CD4-positive, alpha-beta T cell treated with Interleukin-12 subunit alpha and Interleukin-12 subunit beta, for 1 hour (primary cell): Measurements from ENCODE around the gene ALG3.

ENCODE experiments used
- DNase-seq: peaks from one replicate; pipeline ENCODE4 v3.0.0-alpha.2; 2020

ALG3 gene

DNA sequence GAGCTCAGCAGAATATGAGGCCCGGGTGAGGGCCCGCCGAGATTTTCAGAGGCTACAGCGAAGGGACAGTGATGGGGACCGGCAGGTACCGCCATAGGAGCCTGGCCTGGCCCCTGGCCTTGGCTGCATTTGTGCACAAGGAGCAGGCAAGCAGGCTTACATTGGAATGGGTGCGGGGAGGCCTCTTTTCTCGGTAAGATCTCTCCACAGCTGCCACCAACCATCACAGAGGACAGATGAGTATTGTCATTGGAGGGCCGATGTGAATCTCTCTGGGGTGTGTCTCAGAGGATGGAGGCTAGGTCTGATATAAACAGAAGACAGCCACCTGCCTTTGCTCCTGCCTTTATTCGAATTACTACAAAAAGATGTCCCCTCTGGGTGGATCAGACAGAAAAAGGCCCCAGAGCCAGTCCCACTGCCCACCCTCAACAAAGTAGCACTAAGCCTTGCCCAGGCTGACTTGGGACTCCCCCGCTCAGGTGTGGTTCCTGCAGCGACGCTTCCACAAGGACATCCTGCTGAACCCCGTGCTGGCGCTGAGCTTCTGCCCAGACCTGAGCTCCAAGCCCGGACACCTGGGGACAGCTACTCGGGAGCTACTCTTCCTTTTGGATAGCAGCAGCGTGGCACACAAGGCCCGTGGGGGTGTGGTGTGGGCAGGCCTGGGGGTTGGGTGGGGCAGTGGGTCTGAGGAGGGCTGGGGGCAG, 13.9 kb downstream of the ALG3 start:
- DNase-seq = no peak

DNA sequence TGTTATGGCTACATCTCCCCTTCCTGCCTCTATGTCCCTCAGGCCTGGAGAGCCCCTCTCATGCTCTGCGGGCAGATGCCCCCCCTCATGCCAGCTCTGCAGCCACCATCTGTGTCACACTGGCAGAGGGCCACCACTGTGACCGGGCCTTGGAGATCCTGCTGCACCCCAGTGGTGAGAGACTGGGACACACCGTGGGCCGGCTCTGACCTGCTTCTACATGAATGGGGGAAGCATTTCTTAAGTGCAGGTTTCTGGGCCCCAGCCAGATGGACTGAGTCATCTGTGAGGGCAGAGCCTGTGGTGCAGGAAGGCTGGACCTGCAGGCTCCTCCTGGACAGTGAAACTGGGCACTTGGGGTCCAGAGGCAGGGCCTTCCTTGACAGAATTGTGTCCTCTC, 14.5 kb downstream of the ALG3 start:
- no peak for DNase-seq

DNA sequence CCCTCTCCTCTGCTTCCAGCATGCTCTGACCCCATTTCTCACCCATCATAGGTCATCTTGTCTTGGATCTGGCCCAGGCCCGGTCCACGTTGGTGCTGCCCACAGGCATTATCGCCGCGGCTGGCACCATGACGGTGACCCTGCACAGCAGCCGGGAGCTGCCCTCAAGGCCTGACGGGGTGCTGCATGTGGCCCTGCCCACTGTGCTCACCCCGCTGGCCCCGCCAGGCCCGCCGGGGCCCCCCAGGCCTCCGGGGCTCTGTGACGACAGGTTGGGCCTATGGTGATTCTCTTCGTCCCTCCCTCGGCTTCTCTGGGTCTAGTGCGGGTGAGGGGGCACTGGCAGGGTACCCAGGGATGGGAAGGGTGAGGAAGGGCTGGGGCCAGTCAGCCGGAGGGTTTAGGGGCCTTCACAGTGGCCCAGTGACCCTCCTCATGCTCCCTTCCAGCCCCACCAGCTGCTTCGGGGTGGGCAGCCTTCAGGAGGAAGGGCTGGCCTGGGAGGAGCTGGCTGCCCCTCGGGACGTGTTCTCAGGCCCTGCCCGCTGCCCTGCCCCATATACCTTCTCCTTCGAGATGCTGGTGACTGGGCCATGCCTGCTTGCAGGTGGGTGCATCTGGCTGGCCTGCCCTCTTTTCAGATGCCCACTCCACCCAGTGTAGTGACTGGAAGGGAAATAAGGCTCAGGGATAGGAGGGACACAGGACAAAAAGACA, 15.5 kb downstream of the ALG3 start:
- no peak for DNase-seq

DNA sequence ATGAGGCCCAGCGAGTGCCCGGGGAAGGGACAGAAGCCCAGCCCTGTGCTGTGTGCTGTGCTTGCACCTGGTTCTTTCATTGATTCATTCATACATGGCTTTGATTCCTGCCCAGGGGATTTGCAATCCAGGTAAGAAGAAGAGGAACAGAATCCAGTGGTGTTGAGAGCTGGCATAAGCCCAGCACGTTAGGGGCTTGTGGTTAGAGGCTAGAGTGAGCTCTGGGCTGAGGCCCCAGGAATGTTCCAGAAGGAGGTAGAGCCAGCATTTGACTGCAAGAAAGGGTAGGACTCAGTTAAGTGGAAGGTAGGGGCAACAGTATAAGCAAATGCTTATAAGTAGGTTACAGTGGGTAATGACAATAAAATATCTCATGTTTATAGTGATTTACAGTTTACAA, 17.1 kb downstream of the ALG3 start:
- no peak for DNase-seq

DNA sequence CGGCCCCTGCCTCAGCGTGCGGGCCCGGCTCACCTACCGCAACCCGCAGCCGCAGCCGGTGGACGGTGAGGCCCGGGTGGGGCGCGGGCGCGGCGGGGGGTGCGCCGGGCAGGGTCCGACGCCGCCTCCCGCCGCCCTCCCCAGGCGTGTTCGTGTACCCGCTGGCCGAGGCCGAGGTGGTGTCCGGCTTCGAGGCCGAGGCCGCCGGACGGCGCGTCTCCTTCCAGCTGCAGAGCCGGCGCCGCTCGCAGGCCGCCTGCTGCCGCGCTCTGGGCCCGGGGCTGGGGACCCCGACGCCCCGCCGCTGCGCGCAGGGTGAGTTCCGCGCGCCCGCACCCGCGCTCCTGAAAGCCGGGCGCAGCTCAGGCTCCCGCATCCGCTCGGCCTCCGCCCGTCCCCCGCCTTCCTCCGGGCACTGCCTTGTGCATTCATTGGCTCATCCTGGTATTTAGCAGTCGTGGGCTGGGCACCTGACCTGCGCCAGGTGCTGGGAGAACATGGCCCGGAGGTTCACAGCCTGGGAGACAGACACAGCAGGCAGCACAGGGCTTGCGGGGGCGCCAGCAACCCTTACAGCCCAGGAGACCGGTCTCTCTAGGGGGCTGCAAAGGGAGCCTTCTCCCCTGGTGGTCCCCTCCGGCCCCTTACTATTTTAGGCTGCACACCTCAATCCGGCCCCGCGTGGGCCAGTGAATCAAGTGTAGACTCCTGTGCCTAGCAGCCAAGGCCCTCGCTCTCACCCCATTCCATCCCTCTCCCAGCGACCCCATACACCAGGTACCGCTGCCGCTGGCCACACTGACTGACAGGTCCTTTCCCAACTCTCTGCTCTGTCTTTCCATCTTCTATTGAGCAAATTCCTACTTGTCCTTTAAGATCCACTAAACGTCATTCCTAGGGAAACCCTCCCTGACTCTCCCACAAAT, 17.9 kb downstream of the ALG3 start:
- no peak for DNase-seq

DNA sequence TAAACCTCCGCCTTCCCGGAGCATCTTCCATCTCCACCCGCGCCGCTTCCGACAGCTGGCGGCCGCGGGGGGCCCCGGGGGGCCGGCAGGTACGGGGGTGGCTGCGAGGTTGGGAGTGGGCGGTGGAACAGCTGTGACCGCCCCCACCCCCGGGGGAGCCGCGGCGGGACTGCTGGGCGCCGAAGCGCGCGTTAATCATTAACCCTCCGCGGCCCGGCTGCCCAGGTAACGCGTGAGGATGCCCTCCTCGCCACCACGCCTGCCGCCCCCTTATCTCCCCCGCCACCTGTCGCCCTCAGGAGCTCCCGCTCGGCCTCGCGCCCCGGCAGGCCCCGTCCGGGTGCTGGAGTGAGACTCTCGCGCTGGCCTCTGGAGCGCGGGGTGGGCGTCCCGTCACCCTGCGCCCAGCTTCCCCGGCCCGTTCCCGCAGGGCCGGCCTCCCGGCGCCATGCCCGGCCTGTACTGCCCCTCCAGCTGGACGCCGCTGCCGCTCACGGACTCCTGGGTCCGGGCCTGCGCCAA, 18.6 kb downstream of the ALG3 start:
- DNase-seq = no peak

DNA sequence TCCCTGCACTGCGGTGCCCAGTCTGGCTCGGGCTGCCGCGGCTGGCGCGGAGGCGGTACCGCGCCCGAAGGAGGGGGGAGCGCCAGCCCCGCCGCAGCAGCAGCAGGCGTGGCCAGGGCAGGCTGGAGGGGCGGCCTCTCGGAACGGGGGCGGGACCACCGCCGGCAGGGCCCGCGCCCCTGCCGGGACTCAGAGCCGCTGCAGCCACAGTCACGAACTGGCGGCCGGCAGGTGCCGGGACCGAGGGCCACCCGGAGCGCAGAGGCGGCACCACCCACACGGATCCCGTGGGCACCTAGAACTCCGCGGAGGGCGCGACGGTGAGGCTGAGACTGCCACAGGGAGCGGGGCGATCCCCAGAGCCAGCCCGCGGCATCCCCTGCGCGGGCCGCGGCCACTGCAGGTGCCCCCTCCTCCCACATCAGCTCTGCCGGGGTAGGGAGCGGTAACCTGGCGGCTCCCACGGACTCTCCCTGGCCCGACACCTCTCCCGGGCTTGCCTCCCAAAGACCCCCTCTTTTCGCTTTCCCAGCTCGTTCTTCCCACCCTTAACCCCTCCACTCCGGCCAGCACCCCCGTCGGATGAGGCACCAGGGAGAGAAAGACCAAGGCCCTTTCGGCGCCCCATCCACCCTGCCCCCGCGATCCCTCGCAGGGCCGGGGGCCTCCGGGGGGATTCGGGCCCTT, 19.2 kb downstream of the ALG3 start, which contains the start of gene VWA5B2:
Gene VWA5B2 (plus strand): TSS at position 192 of the 687 bp plus-strand sequence. CDS start 944 bp downstream, outside the sequence.
- DNase-seq = peak; percentile 82

DNA sequence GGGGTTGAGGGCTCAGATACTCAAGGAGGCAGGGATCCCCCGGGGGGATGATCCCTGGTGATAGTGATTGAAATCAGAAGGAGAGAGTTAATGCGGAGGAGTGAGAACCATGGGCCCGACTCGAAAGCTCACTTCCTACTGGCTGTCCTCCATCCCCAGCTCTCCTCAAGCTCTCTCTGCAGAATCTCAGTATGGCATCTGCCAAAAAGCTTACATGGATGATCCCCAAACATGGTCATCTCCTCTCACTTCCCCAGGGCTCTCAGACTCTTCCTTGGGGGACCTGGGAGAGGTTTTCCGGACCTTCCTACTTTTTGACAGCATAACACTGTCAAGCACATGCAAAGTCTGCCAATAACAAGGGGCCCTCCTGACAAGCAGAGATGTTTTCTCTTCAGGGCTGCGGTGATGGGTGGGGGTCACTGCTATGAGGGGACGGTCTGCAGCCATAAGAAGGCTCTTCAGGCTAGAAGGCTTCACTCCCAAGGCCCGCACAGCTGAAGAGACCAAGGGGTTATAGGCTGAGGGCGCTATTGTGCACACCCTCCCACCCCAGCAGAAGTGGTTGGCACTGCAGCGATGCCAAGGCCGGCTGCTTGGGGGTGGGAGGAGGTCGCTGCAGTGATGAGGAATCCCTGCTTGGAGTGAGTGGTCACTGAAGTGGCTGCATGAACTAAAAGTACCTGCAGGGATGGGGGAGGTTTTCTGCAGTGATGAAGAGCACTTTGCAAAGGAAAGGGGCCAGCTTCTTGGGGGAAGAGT, 20.2 kb downstream of the ALG3 start:
- no peak for DNase-seq

DNA sequence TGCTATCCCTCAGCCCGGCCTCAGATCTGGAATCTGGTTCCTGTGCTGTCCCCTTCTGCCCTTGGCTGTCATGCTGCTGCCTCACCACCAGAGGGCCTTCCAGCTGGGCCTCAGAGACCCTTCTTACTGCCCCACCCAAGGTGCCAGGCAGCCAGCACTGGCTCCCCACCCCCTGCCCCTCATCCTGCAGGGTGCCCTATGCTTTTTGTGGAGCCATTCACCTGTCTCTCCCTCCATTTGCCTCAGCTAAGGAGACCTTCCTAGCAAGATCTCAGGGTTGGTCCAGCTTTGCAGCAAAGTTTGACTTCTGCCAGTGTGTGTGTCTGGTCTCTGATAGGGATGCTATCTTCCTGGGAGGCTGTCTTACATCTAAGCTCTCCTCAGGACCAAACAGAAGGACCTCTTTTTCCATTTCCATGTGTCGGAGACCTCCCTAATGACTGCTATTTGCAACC, 21.3 kb downstream of the ALG3 start:
- DNase-seq = peak; percentile 64

DNA sequence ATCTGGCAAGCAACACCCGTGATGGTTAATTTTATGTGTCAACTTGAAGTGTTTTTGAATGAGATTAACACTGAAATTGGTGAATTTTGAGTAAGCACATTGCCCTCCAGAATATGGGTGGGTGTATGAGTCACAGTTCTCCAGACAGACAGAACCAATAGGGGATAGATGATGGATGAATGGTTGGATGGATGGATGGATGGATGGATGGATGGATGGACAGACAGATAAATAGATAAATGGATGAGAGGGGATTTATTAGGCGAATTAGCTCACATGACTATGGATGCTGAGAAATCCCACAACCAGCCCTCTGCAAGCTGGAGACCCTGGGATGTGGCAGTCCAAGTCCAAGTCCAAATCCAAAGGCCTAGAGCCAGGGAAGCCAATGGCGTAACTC, 24.8 kb downstream of the ALG3 start:
- no peak for DNase-seq

DNA sequence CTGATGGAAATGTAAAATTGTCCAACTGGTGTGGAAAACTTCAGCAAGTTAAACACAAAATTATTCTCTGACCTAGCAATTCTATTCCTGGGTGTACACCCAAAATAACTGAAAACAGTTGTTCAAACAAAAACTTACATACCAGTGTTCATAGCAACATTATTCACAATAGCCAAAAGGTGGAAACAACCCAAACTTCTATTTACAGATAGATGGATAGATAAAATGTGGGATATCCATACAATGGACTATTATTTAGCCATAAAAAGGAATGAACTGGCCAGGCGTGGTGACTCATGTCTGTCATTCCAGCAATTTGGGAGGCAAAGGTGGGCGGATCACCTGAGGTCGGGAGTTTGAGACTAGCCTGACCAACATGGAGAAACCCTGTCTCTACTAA, 26.2 kb downstream of the ALG3 start:
- no peak for DNase-seq

DNA sequence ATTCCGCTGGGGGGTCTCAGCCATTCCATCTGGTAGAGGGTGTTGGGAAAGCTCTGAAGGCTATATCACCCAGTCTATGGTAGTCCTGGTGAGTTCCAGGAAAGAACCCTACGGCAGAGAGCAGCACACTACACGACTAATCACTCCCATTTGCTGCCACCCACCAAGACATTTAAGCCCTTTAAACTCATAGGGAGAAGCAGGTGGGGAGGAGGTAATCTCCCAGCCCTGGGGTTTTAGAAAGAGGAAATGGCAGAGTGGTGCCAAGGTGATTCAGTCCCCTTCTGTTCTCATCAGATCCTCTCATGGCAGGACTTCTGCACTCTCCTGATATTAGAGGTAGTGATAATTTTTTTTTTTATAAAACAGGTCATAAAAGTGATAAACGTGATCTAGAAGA, 29.9 kb downstream of the ALG3 start:
- no peak for DNase-seq

DNA sequence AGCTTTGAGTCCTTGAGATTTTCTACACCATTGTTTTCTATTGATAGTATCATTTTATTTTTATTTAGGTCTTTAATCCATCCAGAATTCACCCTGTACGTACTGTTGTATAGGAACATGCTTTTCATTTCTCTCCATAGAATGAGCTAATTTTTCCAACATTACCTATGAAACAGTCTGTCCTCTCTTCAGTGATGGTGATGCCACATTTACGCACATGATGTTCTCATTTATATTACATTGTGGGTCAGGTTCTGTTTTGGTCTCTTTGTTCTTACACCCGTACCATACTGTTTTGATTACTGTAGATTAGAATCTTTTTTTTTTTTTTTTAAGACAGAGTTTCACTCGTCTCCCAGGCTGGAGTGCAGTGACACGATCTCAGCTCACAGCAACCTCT, 37.0 kb downstream of the ALG3 start:
- no peak for DNase-seq

DNA sequence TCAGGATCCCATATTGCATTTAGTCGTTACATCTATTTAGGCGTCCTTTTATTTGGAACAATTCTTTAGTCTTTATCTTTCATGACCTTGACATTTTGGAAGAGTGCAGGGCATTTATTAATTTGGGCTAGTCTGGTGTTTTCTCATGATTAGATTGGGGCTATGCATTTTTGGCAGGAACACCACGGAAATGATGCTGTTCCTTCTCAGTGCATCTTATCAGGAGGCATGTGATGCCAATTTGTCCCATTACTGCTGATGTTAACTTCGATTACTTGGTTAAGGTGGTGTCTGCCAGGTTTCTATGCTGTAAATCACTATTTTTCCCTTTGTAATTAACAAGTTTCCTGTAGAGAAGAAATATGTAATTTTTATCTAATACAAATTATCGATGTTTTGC, 37.5 kb downstream of the ALG3 start:
- no peak for DNase-seq

DNA sequence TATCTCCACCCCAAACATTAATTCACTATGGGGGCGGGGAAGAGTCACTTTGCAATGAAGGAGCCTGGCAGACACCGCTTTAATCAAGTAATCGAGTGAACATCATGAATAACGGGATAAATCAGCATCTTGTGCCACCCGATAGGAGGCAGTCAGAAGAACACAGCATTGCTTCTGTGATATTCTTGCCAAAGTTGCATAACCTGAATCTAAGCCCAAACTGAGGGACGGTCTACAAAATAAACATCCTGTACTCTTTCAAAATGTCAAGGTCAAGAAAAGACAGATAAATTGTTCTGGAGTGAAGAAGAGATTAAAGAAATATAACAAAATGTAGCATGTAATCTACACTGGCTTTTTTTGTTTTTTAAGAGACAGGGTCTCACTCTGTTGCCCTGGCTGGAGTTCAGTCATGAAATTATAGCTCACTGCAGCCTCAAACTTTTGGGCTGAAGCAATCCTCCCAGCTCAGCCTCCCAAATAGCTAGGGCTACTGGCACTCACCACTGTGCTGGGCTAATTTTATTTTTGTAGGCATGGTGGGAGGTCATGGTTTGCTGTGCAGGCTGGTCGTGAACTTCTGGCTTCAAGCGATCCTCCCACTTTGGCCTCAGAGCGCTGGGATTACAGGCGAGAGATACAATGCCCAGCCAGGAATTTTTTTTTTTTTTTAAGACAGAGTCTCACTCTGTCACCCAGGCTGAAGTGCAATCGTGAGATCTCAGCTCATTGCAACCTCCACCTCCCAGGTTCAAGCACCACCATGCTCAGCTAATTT, 39.4 kb downstream of the ALG3 start:
- no peak for DNase-seq

DNA sequence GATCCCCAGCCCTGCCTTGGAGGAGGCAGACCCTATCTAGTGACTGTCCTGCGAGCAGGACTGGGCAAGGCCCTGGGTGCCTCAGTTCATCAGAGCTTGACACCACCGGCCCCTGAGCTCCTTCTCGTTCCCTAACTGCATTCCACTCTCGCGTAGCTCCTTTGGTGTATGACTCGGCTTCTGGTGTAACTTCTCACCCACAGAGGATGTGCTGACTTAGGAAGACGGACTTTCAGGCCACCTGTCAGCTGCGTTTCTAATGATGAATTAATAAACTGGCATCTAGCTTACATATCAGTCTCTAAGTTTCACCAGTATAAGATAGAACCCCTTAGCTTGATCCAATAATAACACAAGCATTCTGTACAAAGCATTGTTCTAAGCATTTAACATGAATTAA, 45.2 kb downstream of the ALG3 start:
- no peak for DNase-seq

DNA sequence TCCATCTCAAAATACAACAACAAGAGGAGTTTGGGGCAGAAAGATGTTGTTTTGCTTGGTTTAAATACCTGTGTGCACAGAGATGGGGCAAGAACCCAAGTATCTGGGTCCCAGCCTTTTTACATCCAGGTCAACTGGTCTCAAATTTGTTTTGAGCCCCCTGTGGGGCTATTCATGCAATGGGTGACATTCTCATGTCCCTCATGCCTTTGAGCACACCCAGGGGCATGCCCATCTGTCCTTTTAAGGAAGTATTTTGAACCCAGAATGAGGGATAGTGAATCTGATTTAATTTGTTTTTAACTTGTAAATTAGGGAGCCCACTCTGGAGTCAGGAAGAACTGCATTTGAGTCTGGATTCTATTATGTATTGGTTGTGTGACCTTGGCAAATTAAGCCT, 47.9 kb downstream of the ALG3 start:
- no peak for DNase-seq

DNA sequence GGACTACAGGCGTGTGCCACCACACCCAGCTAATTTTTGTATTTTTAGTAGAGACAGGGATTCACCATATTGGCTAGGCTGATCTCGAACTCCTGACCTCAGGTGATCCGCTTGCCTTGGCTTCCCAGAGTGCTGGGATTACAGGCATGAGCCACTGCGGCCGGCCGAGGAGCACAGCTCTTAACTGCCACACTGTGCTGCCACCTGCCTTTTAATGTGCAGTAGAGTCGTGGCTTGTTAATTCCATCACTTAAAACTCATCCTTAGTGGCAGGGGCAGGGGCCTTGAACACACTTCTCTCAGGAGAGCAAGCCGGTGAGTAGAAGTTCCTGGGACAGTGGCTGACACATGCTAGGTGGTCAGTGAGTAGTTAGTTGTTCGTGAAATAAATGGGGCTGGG, 50.3 kb downstream of the ALG3 start:
- no peak for DNase-seq

DNA sequence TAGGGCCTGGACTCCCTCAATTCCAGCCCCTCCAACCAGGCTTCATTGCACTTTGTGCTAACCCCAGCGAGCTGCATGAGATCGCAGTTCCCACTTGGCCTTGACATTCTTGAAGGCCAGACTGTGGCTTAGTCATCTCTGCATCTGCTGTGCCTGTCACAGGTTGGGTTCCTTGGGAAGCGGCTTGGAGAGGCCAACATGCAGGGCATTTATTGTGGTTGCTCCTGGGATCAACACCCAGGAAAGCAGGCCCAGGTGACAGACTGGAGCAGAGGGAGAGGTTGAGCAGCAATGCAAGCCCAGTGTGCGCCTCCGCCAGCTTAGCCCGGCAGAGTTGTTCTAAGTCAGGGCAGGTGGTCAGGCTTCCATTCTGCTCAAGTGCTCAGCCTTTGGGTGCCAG, 52.2 kb downstream of the ALG3 start:
- no peak for DNase-seq

DNA sequence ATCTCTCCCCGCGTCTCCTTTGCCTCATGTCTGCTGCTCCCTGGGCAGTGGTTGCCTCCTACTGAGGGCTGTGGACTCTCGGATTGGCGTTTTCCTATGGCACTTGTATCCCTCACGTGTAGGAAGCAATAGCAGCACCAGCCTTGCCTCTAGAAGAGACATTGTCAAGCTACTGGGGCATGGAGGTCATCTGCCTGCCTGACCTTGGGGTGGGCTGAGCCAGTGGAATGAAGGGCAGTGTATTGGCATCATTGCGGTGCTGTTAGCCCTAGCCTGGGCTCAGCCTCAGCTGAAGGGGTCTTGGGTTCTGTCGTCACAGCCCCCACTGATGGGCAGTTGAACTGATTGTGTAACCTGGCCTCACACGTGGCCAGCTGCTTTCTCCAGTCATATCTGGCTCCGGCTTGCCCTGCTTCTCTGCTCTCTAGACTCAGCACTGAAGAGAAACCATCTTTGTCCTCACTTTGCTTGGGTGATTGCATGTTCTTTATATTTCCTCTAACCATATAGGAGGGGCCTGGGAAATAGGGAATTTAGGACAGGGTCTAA, 54.7 kb downstream of the ALG3 start:
- DNase-seq = no peak

DNA sequence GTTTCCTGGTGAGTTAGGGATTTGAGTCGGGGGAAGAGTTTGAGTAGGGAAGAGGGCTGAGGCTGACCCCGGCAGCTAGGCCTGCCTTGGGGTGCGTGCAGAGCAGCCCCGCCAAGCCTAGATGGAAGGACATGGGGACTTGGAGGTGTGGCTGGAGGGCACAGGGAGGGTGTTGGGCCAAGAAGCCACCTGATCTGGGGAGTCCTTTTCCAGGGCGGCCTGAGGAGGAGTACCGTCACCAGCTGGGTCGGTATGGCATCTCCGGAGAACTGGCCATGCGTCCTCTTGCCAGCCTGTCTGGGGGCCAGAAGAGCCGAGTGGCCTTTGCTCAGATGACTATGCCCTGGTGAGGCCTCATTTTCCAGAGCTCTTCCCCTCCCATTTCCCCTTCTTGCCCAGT, 55.9 kb downstream of the ALG3 start:
- DNase-seq = no peak
